ENCODE results near the gene RAP1GAP2. TPM values are rescaled to one million over a fixed set of nuclear protein-coding genes. Genes with fewer than 3 reads are reported as not detected.

Gene RAP1GAP2
- 10 to 100 TPM in 3 of 4 donors, 1 to 10 TPM in 1; 7.4 to 13.1 (median 10.7) TPM for total RNA-seq

GRCh38 chr17:2796164-2797125, at the start of gene RAP1GAP2:
Gene RAP1GAP2, plus strand, starts transcription at chr17:2796438. Its CDS starts 90 bp downstream, at chr17:2796528.
- TF ChIP-seq POLR2A (IDR thresholded peaks at IDR 0.05; ENCODE audit: low read depth) = no peak
- no peak for TF ChIP-seq CTCF (IDR thresholded peaks at IDR 0.05)
- TF ChIP-seq POLR2AphosphoS5 (IDR thresholded peaks at IDR 0.05) = no peak
- no peak for TF ChIP-seq EP300 (IDR thresholded peaks at IDR 0.05)
- no peak for DNase-seq (ENCODE audit: extremely low spot score)
- peaks cover 0 to 68% (median 0%) of the 10 kb centered on the region in 4 donors for H3K27me3 ChIP-seq
- no peaks in the 10 kb centered on the region for H3K4me1 ChIP-seq
- 68% methylated on average over 8 of the region's 39 CpGs for WGBS
- peak within 1 kb of the TSS; percentile 8 to 38 (median 22) for H3K4me3 ChIP-seq
- H3K27ac ChIP-seq (replicated peaks in 1 of 4) = no peak within 1 kb of the TSS
- H3K36me3 ChIP-seq = no peaks in the 10 kb centered on the region
- no peaks in the 10 kb centered on the region for H3K9me3 ChIP-seq
- intact Hi-C loops (cut with DNase I) = no loop called here

- intact Hi-C loops (cut with DNase I) = no loop called here
- H3K27ac ChIP-seq (replicated peaks in 1 of 4) = no peak within 1 kb of the TSS
- no peaks in the 10 kb centered on the region for H3K9me3 ChIP-seq
- peak within 1 kb of the TSS; percentile 22 to 33 (median 26) for H3K4me3 ChIP-seq
- DNase-seq (ENCODE audit: extremely low spot score) = no peak
- no peak for TF ChIP-seq POLR2AphosphoS5 (IDR thresholded peaks at IDR 0.05)
- TF ChIP-seq EP300 (IDR thresholded peaks at IDR 0.05) = no peak
- TF ChIP-seq POLR2A (IDR thresholded peaks at IDR 0.05; ENCODE audit: low read depth) = no peak
- TF ChIP-seq CTCF (IDR thresholded peaks at IDR 0.05) = no peak
- 6% methylated on average over 12 of the region's 76 CpGs for WGBS
- peaks cover 0 to 81% (median 22%) of the 10 kb centered on the region in 4 donors for H3K27me3 ChIP-seq
- no peaks in the 10 kb centered on the region for H3K36me3 ChIP-seq
- peaks cover 0 to 14% (median 13%) of the 10 kb centered on the region in 4 donors for H3K4me1 ChIP-seq
Measured at GRCh38 chr17:2749058-2749783, 47.0 kb upstream of the RAP1GAP2 start, which contains the start of gene CCDC92B. Gene CCDC92B, minus strand, starts transcription at chr17:2749652. Its CDS starts 14,507 bp downstream, at chr17:2735145.

- no peak overlapping the region for H3K27ac ChIP-seq (replicated peaks in 1 of 4)
- no peaks in the 10 kb centered on the region for H3K9me3 ChIP-seq
- peak overlapping the region; percentile 22 to 33 (median 26) for H3K4me3 ChIP-seq
- peaks cover 0 to 14% (median 13%) of the 10 kb centered on the region in 4 donors for H3K4me1 ChIP-seq
- TF ChIP-seq EP300 (IDR thresholded peaks at IDR 0.05) (no peak), POLR2AphosphoS5 (IDR thresholded peaks at IDR 0.05) (peak in 1 of 2 donors; percentile 23)
- no peaks in the 10 kb centered on the region for H3K36me3 ChIP-seq
- no peak for DNase-seq (ENCODE audit: extremely low spot score)
- peaks cover 0 to 86% (median 22%) of the 10 kb centered on the region in 4 donors for H3K27me3 ChIP-seq
- intact Hi-C loops (cut with DNase I) = no loop called here
- 3% methylated on average over 7 of the region's 35 CpGs for WGBS
Measured at GRCh38 chr17:2749784-2750181, 46.5 kb upstream of the RAP1GAP2 start.

GRCh38 chr17:2750721-2751120, 45.5 kb upstream of the RAP1GAP2 start:
- intact Hi-C loops (cut with DNase I) = no loop called here
- H3K36me3 ChIP-seq = no peaks in the 10 kb centered on the region
- no peak for TF ChIP-seq CTCF (IDR thresholded peaks at IDR 0.05)
- no peak for TF ChIP-seq POLR2A (IDR thresholded peaks at IDR 0.05; ENCODE audit: low read depth)
- no peak for TF ChIP-seq POLR2AphosphoS5 (IDR thresholded peaks at IDR 0.05)
- TF ChIP-seq EP300 (IDR thresholded peaks at IDR 0.05) = no peak
- no peaks in the 10 kb centered on the region for H3K9me3 ChIP-seq
- H3K27ac ChIP-seq (replicated peaks in 1 of 4) = no peak overlapping the region
- H3K4me3 ChIP-seq = no peak overlapping the region
- peaks cover 0 to 94% (median 23%) of the 10 kb centered on the region in 4 donors for H3K27me3 ChIP-seq
- 75% methylated on average over 1 of the region's 2 CpGs for WGBS
- no peak for DNase-seq (ENCODE audit: extremely low spot score)
- peaks cover under 1 to 22% (median 20%) of the 10 kb centered on the region in 4 donors for H3K4me1 ChIP-seq

Data from esophagus muscularis mucosa (tissue), 4 donors.